GM23338 (cell line): ENCODE measurements around the gene EIF2AK3. TPM values are rescaled to one million over a fixed set of nuclear protein-coding genes. Genes with fewer than 3 reads are reported as not detected.

Experiments
- ATAC-seq: fragments of 200-7000 bp; cut with Tn5 transposase; 3 replicates; pipeline ENCODE4 v1.9.1; 2020
- DNase-seq: peaks from one replicate; pipeline ENCODE4 v3.0.0-alpha.2; 2015; ENCODE audit warnings: low spot score
- H2AFZ ChIP-seq: fragments of 200-600 bp; sonication (generic); 2 replicates; pipeline ENCODE4 v1.8.0; 2016; ENCODE audit warnings: antibody characterized with exemption, mild to moderate bottlenecking, moderate library complexity
- H3F3A ChIP-seq: fragments of 200-600 bp; sonication (generic); replicated peaks from 2 replicates; pipeline ENCODE4 v1.8.0; 2017; ENCODE audit warnings: antibody characterized with exemption, mixed run types, low read depth
- H3K27ac ChIP-seq: fragments of 200-600 bp; sonication (generic); 2 replicates; pipeline ENCODE4 v1.6.1; 2016; ENCODE audit warnings: low read depth
- H3K27me3 ChIP-seq: fragments of 200-600 bp; sonication (generic); 2 replicates; pipeline ENCODE4 v1.8.0; 2016; ENCODE audit warnings: mild to moderate bottlenecking, mixed run types, moderate library complexity; ENCODE audit not compliant: insufficient read depth
- H3K36me3 ChIP-seq: fragments of 200-600 bp; sonication (generic); 2 replicates; pipeline ENCODE4 v1.8.0; 2016; ENCODE audit warnings: mild to moderate bottlenecking; ENCODE audit not compliant: insufficient read depth
- H3K4me1 ChIP-seq: fragments of 200-600 bp; sonication (generic); 2 replicates; pipeline ENCODE4 v1.8.0; 2016; ENCODE audit warnings: mild to moderate bottlenecking, moderate library complexity; ENCODE audit not compliant: insufficient read depth
- H3K4me2 ChIP-seq: fragments of 200-600 bp; sonication (generic); 2 replicates; pipeline ENCODE4 v1.7.1; 2017; ENCODE audit warnings: mixed run types
- H3K4me3 ChIP-seq: fragments of 200-600 bp; sonication (generic); 2 replicates; pipeline ENCODE4 v1.6.1; 2016; ENCODE audit warnings: mixed run types
- H3K79me2 ChIP-seq: fragments of 200-600 bp; sonication (generic); replicated peaks from 2 replicates; pipeline ENCODE4 v1.8.0; 2017; ENCODE audit warnings: mild to moderate bottlenecking; ENCODE audit not compliant: insufficient read depth
- H3K9me2 ChIP-seq: fragments of 200-600 bp; sonication (generic); 2 replicates; pipeline ENCODE4 v1.8.0; 2017; ENCODE audit not compliant: insufficient read depth
- H4K20me1 ChIP-seq: fragments of 200-600 bp; sonication (generic); replicated peaks from 2 replicates; pipeline ENCODE4 v1.8.0; 2017; ENCODE audit warnings: mild to moderate bottlenecking; ENCODE audit not compliant: insufficient read depth
- H3K27ac Mint-ChIP-seq: 2 replicates; pipeline ENCODE4 v1.8.0; 2020; ENCODE audit warnings: inconsistent platforms, mild to moderate bottlenecking, moderate library complexity, mixed read lengths
- H3K27me3 Mint-ChIP-seq: 3 replicates; pipeline ENCODE4 v1.8.0; 2022; ENCODE audit warnings: low read depth, mild to moderate bottlenecking, moderate library complexity, mixed read lengths, inconsistent platforms; ENCODE audit not compliant: insufficient read depth, poor library complexity
- H3K36me3 Mint-ChIP-seq: 3 replicates; pipeline ENCODE4 v1.8.0; 2021; ENCODE audit warnings: low read depth, mild to moderate bottlenecking, inconsistent platforms, moderate library complexity, mixed read lengths
- H3K4me1 Mint-ChIP-seq: 3 replicates; pipeline ENCODE4 v1.8.0; 2020; ENCODE audit warnings: mild to moderate bottlenecking, inconsistent platforms, mixed read lengths
- H3K4me3 Mint-ChIP-seq: 3 replicates; pipeline ENCODE4 v1.8.0; 2021; ENCODE audit warnings: moderate library complexity, mild to moderate bottlenecking, inconsistent platforms, mixed read lengths
- H3K9me3 Mint-ChIP-seq: 3 replicates; pipeline ENCODE4 v1.8.0; 2020; ENCODE audit warnings: moderate library complexity, mild to moderate bottlenecking, inconsistent platforms, mixed read lengths
- CREB1 ChIP-seq: fragments of 250-450 bp; sonication (Bioruptor Pico); IDR thresholded peaks from 2 replicates; pipeline ENCODE4 v1.5.0; 2020; ENCODE audit warnings: low read depth, mild to moderate bottlenecking, moderate library complexity
- EZH2 ChIP-seq: fragments of 200-600 bp; sonication (generic); IDR thresholded peaks from one replicate; pipeline ENCODE4 v1.8.0; 2017; ENCODE audit warnings: antibody characterized with exemption, mild to moderate bottlenecking, low read depth; ENCODE audit not compliant: unreplicated experiment
- EZH2phosphoT487 ChIP-seq: fragments of 200-600 bp; sonication (generic); IDR thresholded peaks from one replicate; pipeline ENCODE4 v1.8.1; 2018; ENCODE audit warnings: antibody characterized with exemption; ENCODE audit not compliant: unreplicated experiment
- JUNB ChIP-seq: IDR thresholded peaks from one replicate; pipeline ENCODE4 v1.6.1; 2016; ENCODE audit warnings: antibody characterized with exemption; ENCODE audit not compliant: unreplicated experiment
- NANOG ChIP-seq: IDR thresholded peaks from 2 replicates; pipeline ENCODE4 v1.6.1; 2016; ENCODE audit warnings: antibody characterized with exemption, borderline replicate concordance
- POLR2AphosphoS5 ChIP-seq: IDR thresholded peaks from 2 replicates; pipeline ENCODE4 v1.6.1; 2016; ENCODE audit warnings: antibody characterized with exemption, low read depth
- STAT1 ChIP-seq: IDR thresholded peaks from one replicate; pipeline ENCODE4 v1.6.1; 2016; ENCODE audit warnings: antibody characterized with exemption; ENCODE audit not compliant: unreplicated experiment
- ZNF114 ChIP-seq: fragments of 250-450 bp; sonication (Bioruptor Pico); IDR thresholded peaks from 2 replicates; pipeline ENCODE4 v1.5.0; 2020; ENCODE audit warnings: mild to moderate bottlenecking, moderate library complexity
- ZNF331 ChIP-seq: fragments of 250-450 bp; sonication (Bioruptor Pico); IDR thresholded peaks from 2 replicates; pipeline ENCODE4 v1.5.0; 2020; ENCODE audit warnings: low read depth, mild to moderate bottlenecking, moderate library complexity
- polyA plus RNA-seq: library from polyadenylated mRNA; unstranded; fragments of >200 nt; fragmentation: Nextera tagmentation; extraction: Ambion mirVana; gene quantifications from 2 replicates; pipeline ENCODE4 v1.2.1, GENCODE V29; 2016
- total RNA-seq: library from RNA; depleted of rRNA; stranded (reverse); fragments of >200 nt; shearing (Covaris generic); gene quantifications from 2 replicates; pipeline ENCODE4 v1.2.3, GENCODE V29; 2014
- TF ChIP-seq, protein P1 (sequence below): IDR thresholded peaks from one replicate; pipeline ENCODE4 v1.6.1; 2018; ENCODE audit warnings: antibody characterized with exemption; ENCODE audit not compliant: unreplicated experiment
- TF ChIP-seq, protein P2 (sequence below): IDR thresholded peaks from 2 replicates; pipeline ENCODE4 v1.6.1; 2016; ENCODE audit warnings: antibody characterized with exemption
- TF ChIP-seq, protein P3 (sequence below), 2 experiments: fragments of 200-600 bp in 1 of 2; sonication (generic) in 1 of 2; conservative IDR thresholded peaks; 2 replicates each; pipeline versions ENCODE4 v1.5.1 to v1.6.1; 2016 to 2017; ENCODE audit warnings: antibody characterized with exemption in 2 of 2, low read depth in 2 of 2, mild to moderate bottlenecking in 2 of 2, moderate library complexity in 1 of 2
- TF ChIP-seq, protein P4 (sequence below): fragments of 250-450 bp; sonication (Bioruptor Pico); IDR thresholded peaks from 2 replicates; pipeline ENCODE4 v1.5.0; 2020; ENCODE audit warnings: mild to moderate bottlenecking, moderate library complexity

The EIF2AK3 gene
- total and polyA plus RNA-seq, 2 experiments from 2014 or later: 5.9 to 24.2 TPM

DNA sequence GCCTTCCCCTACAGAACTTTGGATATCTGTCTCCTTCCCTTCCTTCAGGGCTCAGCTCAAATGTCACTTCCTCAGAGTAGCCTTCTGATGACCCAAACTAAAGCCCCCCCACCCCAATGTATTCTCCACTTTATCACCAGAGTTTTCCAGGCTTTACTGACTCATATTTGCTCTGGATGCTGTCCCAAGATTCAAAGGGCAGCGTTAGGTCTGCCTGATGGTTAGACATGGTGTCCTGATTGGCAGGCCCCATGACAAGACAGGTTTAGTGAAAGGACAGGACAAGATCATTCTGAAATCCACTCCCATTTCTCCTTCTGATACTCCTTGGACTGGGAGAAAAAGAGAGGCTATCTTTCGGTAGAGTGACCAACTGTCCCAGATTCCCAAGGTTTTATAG lies 41.6 kb upstream of the EIF2AK3 start:
- Histone ChIP-seq H3K27me3 (no peaks in the 10 kb centered on the region), H3K4me3 (no peak overlapping the region), H2AFZ (no peak overlapping the region), H3F3A (no peaks in the 10 kb centered on the region), H3K36me3 (no peaks in the 10 kb centered on the region), H3K9me2 (0 out of 2 replicates have a peak, but pooled peaks cover 15% of the 10 kb centered on the region), H3K4me2 (no peak overlapping the region), H3K27ac (no peak overlapping the region), H3K4me1 (peaks cover 3% of the 10 kb centered on the region; the same call in 1 of the 2 replicates), H4K20me1 (no peaks in the 10 kb centered on the region), H3K79me2 (no peaks in the 10 kb centered on the region)
- ATAC-seq (no peak), DNase-seq (no peak)
- no peaks in the 10 kb centered on the region for H3K9me3 Mint-ChIP-seq
- H3K27ac Mint-ChIP-seq: no peak overlapping the region; the same call in 1 of the 2 replicates
- no peaks in the 10 kb centered on the region for H3K27me3 Mint-ChIP-seq
- H3K4me3 Mint-ChIP-seq: no peak overlapping the region
- TF ChIP-seq, protein P1, sequence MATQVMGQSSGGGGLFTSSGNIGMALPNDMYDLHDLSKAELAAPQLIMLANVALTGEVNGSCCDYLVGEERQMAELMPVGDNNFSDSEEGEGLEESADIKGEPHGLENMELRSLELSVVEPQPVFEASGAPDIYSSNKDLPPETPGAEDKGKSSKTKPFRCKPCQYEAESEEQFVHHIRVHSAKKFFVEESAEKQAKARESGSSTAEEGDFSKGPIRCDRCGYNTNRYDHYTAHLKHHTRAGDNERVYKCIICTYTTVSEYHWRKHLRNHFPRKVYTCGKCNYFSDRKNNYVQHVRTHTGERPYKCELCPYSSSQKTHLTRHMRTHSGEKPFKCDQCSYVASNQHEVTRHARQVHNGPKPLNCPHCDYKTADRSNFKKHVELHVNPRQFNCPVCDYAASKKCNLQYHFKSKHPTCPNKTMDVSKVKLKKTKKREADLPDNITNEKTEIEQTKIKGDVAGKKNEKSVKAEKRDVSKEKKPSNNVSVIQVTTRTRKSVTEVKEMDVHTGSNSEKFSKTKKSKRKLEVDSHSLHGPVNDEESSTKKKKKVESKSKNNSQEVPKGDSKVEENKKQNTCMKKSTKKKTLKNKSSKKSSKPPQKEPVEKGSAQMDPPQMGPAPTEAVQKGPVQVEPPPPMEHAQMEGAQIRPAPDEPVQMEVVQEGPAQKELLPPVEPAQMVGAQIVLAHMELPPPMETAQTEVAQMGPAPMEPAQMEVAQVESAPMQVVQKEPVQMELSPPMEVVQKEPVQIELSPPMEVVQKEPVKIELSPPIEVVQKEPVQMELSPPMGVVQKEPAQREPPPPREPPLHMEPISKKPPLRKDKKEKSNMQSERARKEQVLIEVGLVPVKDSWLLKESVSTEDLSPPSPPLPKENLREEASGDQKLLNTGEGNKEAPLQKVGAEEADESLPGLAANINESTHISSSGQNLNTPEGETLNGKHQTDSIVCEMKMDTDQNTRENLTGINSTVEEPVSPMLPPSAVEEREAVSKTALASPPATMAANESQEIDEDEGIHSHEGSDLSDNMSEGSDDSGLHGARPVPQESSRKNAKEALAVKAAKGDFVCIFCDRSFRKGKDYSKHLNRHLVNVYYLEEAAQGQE: no peak
- no peak for TF ChIP-seq NANOG
- TF ChIP-seq, protein P2, sequence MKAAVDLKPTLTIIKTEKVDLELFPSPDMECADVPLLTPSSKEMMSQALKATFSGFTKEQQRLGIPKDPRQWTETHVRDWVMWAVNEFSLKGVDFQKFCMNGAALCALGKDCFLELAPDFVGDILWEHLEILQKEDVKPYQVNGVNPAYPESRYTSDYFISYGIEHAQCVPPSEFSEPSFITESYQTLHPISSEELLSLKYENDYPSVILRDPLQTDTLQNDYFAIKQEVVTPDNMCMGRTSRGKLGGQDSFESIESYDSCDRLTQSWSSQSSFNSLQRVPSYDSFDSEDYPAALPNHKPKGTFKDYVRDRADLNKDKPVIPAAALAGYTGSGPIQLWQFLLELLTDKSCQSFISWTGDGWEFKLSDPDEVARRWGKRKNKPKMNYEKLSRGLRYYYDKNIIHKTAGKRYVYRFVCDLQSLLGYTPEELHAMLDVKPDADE: no peak
- no peak for TF ChIP-seq EZH2
- TF ChIP-seq, protein P3, sequence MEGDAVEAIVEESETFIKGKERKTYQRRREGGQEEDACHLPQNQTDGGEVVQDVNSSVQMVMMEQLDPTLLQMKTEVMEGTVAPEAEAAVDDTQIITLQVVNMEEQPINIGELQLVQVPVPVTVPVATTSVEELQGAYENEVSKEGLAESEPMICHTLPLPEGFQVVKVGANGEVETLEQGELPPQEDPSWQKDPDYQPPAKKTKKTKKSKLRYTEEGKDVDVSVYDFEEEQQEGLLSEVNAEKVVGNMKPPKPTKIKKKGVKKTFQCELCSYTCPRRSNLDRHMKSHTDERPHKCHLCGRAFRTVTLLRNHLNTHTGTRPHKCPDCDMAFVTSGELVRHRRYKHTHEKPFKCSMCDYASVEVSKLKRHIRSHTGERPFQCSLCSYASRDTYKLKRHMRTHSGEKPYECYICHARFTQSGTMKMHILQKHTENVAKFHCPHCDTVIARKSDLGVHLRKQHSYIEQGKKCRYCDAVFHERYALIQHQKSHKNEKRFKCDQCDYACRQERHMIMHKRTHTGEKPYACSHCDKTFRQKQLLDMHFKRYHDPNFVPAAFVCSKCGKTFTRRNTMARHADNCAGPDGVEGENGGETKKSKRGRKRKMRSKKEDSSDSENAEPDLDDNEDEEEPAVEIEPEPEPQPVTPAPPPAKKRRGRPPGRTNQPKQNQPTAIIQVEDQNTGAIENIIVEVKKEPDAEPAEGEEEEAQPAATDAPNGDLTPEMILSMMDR (conservative IDR thresholded peaks at IDR 0.05; ENCODE audit: low read depth in 2 of 2): no peak
- no peak for TF ChIP-seq ZNF331 (CRISPR knock-in tag)
- TF ChIP-seq STAT1: no peak
- TF ChIP-seq, protein P4, sequence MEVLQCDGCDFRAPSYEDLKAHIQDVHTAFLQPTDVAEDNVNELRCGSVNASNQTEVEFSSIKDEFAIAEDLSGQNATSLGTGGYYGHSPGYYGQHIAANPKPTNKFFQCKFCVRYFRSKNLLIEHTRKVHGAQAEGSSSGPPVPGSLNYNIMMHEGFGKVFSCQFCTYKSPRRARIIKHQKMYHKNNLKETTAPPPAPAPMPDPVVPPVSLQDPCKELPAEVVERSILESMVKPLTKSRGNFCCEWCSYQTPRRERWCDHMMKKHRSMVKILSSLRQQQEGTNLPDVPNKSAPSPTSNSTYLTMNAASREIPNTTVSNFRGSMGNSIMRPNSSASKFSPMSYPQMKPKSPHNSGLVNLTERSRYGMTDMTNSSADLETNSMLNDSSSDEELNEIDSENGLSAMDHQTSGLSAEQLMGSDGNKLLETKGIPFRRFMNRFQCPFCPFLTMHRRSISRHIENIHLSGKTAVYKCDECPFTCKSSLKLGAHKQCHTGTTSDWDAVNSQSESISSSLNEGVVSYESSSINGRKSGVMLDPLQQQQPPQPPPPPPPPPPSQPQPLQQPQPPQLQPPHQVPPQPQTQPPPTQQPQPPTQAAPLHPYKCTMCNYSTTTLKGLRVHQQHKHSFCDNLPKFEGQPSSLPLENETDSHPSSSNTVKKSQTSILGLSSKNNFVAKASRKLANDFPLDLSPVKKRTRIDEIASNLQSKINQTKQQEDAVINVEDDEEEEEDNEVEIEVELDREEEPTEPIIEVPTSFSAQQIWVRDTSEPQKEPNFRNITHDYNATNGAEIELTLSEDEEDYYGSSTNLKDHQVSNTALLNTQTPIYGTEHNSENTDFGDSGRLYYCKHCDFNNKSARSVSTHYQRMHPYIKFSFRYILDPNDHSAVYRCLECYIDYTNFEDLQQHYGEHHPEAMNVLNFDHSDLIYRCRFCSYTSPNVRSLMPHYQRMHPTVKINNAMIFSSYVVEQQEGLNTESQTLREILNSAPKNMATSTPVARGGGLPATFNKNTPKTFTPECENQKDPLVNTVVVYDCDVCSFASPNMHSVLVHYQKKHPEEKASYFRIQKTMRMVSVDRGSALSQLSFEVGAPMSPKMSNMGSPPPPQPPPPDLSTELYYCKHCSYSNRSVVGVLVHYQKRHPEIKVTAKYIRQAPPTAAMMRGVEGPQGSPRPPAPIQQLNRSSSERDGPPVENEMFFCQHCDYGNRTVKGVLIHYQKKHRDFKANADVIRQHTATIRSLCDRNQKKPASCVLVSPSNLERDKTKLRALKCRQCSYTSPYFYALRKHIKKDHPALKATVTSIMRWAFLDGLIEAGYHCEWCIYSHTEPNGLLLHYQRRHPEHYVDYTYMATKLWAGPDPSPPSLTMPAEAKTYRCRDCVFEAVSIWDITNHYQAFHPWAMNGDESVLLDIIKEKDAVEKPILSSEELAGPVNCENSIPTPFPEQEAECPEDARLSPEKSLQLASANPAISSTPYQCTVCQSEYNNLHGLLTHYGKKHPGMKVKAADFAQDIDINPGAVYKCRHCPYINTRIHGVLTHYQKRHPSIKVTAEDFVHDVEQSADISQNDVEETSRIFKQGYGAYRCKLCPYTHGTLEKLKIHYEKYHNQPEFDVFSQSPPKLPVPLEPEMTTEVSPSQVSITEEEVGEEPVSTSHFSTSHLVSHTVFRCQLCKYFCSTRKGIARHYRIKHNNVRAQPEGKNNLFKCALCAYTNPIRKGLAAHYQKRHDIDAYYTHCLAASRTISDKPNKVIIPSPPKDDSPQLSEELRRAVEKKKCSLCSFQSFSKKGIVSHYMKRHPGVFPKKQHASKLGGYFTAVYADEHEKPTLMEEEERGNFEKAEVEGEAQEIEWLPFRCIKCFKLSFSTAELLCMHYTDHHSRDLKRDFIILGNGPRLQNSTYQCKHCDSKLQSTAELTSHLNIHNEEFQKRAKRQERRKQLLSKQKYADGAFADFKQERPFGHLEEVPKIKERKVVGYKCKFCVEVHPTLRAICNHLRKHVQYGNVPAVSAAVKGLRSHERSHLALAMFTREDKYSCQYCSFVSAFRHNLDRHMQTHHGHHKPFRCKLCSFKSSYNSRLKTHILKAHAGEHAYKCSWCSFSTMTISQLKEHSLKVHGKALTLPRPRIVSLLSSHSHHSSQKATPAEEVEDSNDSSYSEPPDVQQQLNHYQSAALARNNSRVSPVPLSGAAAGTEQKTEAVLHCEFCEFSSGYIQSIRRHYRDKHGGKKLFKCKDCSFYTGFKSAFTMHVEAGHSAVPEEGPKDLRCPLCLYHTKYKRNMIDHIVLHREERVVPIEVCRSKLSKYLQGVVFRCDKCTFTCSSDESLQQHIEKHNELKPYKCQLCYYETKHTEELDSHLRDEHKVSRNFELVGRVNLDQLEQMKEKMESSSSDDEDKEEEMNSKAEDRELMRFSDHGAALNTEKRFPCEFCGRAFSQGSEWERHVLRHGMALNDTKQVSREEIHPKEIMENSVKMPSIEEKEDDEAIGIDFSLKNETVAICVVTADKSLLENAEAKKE (CRISPR knock-in tag): no peak
- TF ChIP-seq EZH2phosphoT487: no peak
- TF ChIP-seq ZNF114: no peak
- TF ChIP-seq JUNB: no peak
- TF ChIP-seq POLR2AphosphoS5: no peak
- no peak for TF ChIP-seq CREB1 (CRISPR knock-in tag)
- peaks cover 3% of the 10 kb centered on the region; the same call in 1 of the 3 replicates for H3K4me1 Mint-ChIP-seq
- H3K36me3 Mint-ChIP-seq: no peaks in the 10 kb centered on the region
